LNCAP (cell line): ENCODE data around the gene SLC17A4.

Experiments used
- CTCF ChIP-seq: fragments of 450-650 bp; IDR thresholded peaks from 2 replicates; pipeline ENCODE4 v1.5.1; 2017; ENCODE audit warnings: mild to moderate bottlenecking

The SLC17A4 gene

GRCh38 chr6:25755483-25755882 lies 941 bp downstream of the SLC17A4 start:
- TF ChIP-seq CTCF, result no peak

GRCh38 chr6:25756382-25757363 lies 2.1 kb downstream of the SLC17A4 start:
- no peak for TF ChIP-seq CTCF

GRCh38 chr6:25757936-25758642 lies 3.5 kb downstream of the SLC17A4 start:
- TF ChIP-seq CTCF, result no peak

- TF ChIP-seq CTCF, result no peak
Observed at GRCh38 chr6:25764611-25765010, 10.1 kb downstream of the SLC17A4 start.

GRCh38 chr6:25768566-25768965 lies 14.0 kb downstream of the SLC17A4 start:
- TF ChIP-seq CTCF, result no peak

GRCh38 chr6:25769983-25770382 lies 15.4 kb downstream of the SLC17A4 start:
- TF ChIP-seq CTCF, result no peak

GRCh38 chr6:25774120-25774715 lies 19.7 kb downstream of the SLC17A4 start:
- no peak for TF ChIP-seq CTCF
